Iris pigment epithelial cell (primary cell): ENCODE data around the gene TSR1.

Experiments
- DNase-seq: peaks from one replicate; pipeline ENCODE4 v3.0.0-alpha.2; 2011; ENCODE audit warnings: low read depth

The TSR1 gene

GRCh38 chr17:2336215-2336851 lies at the start of gene TSR1:
Gene TSR1, minus strand, starts transcription at chr17:2336457. Its CDS starts 30 bp downstream, at chr17:2336427.
- DNase-seq: peak; percentile 94

GRCh38 chr17:2385240-2386210 lies 49.3 kb upstream of the TSR1 start:
- no peak for DNase-seq

DNA sequence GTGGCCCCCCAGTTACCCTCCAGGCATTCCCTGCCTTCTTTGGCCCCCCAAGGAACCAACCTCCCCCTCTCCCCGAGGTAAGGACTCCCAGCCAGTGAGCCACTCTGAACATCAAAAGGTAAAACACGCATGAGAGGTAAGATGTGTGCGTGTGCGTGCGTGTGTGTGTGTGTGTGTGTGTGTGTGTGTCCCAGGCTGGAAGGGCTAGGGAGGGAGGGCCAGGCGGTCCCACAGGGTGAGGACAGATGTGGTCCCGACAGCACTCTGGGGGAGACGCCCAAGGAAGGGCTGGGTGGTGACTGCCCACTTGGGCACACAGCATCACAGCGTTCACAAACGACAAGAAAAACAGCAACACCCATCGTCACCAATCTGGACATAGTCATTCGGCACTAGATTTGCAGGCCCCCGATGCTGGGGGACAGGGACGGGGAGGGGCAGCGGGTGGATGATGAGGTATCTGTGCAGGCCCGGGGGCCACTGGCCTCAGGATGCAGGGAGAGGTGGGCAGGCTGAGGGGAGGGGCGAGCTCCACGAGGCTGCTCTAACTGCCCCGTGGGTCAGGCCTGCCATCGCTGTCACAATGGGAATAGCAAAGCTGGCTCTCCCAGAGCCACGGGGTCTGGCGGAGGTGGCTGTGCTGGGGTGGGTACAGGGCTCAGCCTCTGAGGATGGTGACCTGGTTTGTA lies 48.3 kb upstream of the TSR1 start:
- DNase-seq: no peak

DNA sequence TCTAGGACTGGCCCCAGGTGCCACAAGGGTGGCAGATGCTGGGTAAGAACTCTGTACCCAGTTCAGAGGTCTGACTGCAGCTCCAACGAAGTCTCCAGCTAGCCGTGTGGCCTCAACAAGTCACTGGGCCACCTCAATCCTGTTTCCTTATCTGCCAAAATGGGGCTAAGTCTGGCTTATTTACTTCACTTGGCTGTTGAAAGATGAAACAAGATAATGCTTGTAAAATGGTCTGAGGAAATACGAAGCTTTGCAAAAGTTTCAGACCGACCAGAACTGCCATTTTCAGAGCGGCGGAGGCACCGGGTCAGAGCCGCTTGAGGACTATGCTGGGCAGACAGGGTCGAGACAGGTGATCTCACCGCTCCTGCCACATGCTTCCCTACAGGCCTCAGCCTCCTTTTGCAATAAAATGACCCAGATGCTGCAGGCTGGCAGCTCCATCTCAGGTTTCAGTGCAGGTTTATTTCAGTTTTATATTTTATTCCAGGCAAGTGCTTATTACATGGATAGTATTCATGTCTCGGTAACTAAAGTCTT lies 47.4 kb upstream of the TSR1 start:
- peak; percentile 36 for DNase-seq

DNA sequence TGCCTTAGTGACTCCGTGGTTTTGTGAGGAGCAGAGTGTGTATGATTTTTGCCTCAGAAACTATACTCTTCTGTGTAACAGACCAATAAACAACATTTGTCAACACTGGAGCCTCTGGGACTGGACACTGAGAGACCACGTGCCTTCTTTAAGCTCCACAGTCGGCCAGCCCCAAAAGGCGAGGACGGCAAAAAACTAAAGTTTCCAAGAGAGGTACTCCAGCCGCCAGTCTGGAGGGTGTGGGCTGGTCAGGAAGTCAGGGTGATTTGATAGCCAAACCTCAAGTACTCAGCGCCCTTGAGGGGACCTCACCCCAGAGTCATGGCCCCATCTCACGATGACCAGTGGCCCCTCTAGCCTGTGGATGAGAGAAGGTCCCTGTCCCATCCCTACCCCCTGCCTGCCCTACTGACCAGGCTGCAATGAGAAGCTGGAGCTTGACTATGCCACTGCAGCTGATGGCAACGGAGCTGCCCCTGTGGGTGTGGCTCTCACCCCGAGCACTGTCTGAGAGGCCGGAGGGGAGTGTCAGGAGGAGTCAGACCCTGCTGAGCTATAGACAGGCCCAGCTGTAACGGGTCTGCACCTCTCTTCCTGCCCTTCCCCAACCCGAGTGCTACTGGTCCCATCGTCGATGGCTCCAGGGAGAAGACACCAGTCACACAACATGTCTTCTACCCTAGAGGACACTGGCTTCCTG lies 44.8 kb upstream of the TSR1 start:
- no peak for DNase-seq

- DNase-seq: no peak
Measured at GRCh38 chr17:2380226-2380922, 44.1 kb upstream of the TSR1 start.

DNA sequence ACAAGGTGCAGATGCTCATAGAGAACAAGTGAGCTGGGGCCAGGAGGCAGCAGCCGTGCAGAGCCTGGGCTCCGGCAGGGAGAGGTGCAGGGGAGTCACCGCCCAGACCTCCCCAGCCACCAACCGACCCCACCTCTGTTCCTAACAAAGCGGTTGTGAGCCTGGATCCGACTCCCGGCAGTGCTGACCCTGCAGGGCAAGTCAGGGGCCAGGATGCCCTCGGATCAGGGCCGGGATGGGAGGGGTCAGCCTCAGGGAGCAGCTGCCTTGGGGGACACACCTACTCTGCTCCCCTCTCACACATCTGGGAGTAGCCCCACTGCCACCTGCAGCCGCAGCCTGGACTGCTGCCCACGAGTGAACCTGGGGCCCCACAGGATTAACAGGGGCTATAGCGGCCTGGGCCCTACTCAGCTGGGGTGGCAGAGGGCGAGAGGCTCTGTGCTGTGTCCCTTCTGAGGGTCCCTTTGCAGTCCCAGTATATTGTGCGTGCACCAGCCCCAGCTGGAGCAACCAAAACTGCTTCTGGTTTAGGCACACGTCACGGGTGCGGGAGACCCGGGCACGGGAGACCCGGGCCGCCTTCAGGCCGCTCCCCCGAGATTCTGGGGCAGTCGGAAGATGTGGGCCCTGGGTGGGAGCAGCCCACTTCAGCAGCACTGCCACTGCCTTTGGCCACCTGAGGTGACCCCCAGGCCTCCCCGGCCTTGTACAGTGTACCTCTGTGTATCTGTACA lies 43.4 kb upstream of the TSR1 start:
- no peak for DNase-seq

GRCh38 chr17:2378905-2379304 lies 42.6 kb upstream of the TSR1 start:
- no peak for DNase-seq

DNA sequence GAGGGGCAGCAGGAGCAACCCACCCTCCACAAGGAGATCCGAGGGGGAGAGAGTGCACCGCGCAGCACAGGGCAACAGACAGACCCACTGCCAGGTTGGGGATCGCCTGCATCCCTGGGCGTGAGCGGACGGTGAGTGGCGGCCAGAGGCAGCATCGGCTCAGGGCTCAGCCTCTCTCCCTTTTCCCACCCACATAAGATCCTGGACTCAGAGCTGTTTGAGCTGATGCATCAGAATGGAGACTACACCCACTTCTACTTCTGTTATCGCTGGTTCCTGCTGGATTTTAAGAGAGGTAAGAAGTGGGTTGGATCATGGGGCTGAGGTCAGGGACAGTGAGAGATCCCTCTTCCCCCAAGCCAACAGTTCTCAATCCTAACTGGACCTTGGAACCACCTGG lies 41.4 kb upstream of the TSR1 start:
- no peak for DNase-seq

GRCh38 chr17:2376107-2376506 lies 39.9 kb upstream of the TSR1 start:
- no peak for DNase-seq

GRCh38 chr17:2375406-2375805 lies 39.1 kb upstream of the TSR1 start:
- no peak for DNase-seq

DNA sequence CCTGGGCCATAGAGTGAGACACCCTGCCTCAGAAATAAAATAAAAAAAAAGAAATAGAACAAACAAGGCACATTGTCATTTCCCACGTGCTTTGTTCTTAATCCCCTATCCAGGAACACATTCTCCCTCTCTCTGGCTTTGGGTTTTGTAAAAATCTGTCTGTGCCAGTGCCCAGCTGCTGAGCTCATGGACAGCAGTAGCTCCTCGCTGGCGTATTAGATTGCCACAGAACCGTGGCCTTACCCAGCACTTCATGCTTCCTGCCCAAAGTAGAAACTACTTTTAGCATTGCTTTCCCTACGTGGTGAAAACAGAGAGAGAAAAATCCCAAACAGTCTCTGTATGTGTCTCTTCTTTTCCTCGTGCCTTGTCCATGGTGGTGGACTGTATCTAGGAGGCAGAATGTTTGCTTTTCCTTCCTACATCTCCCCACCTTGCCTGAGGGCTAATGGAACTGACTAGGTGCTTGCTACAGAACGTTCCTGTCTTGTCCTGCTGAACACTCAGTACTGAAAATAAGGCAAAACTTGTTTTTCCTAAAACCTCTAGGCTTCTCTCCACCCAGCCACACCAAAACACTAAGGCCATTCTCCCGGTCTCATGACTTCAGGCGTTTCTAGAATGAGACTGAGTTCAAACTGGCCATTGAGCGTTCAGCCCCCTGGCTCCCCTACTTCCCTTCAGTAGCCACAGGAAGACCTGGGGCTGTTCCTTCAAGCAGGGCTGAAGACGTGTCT lies 38.5 kb upstream of the TSR1 start:
- no peak for DNase-seq

GRCh38 chr17:2373179-2373578 lies 36.9 kb upstream of the TSR1 start:
- no peak for DNase-seq

GRCh38 chr17:2372681-2373080 lies 36.4 kb upstream of the TSR1 start:
- no peak for DNase-seq

GRCh38 chr17:2372180-2372579 lies 35.9 kb upstream of the TSR1 start:
- DNase-seq: no peak

GRCh38 chr17:2371183-2372130 lies 35.2 kb upstream of the TSR1 start:
- no peak for DNase-seq

GRCh38 chr17:2370211-2370589 lies 33.9 kb upstream of the TSR1 start:
- DNase-seq: no peak

GRCh38 chr17:2369551-2370210 lies 33.4 kb upstream of the TSR1 start:
- DNase-seq: peak; percentile 18
